Nephron (organoid): ENCODE data around the gene CYP1B1.
A peak's percentile ranks its signal among the peaks of the same experiment; 100 is the strongest.

Experiments used
- H3K27ac Mint-ChIP-seq, 3 experiments: 2 replicates each; pipeline ENCODE4 v1.8.0; 2020; ENCODE audit warnings: mixed read lengths in 3 of 3, mild to moderate bottlenecking in 2 of 3, moderate library complexity in 1 of 3
- H3K27me3 Mint-ChIP-seq: 2 replicates; pipeline ENCODE4 v1.8.0; 2021; ENCODE audit warnings: low read depth, mild to moderate bottlenecking, moderate library complexity, mixed read lengths
- H3K36me3 Mint-ChIP-seq: 2 replicates; pipeline ENCODE4 v1.8.0; 2020; ENCODE audit warnings: low read depth, mixed read lengths
- H3K4me1 Mint-ChIP-seq: 2 replicates; pipeline ENCODE4 v1.8.0; 2020; ENCODE audit warnings: mixed read lengths
- H3K4me3 Mint-ChIP-seq, 3 experiments: 2 replicates each; pipeline ENCODE4 v1.8.0; 2020; ENCODE audit warnings: mild to moderate bottlenecking in 3 of 3, mixed read lengths in 3 of 3, moderate library complexity in 2 of 3
- H3K9me3 Mint-ChIP-seq: 2 replicates; pipeline ENCODE4 v1.8.0; 2020; ENCODE audit warnings: mixed read lengths
- CTCF ChIP-seq, 3 experiments: fragments of 200-600 bp; sonication (generic); IDR thresholded peaks; one replicate each; pipeline ENCODE4 v1.5.0; 2021; ENCODE audit warnings: antibody characterized with exemption in 3 of 3; ENCODE audit not compliant: unreplicated experiment in 3 of 3

The CYP1B1 gene

GRCh38 chr2:38097258-38097987 is 21.5 kb upstream of the CYP1B1 start:
- Mint-ChIP-seq H3K36me3 (no peaks in the 10 kb centered on the region), H3K9me3 (peaks cover 3% of the 10 kb centered on the region), H3K27ac (peak overlapping the region; percentile 93 to 95 (median 95)), H3K27me3 (no peaks in the 10 kb centered on the region), H3K4me3 (peak overlapping the region; percentile 2 to 14 (median 5)), H3K4me1 (peaks cover 68% of the 10 kb centered on the region)
- TF ChIP-seq CTCF (IDR thresholded peaks at IDR 0.05; ENCODE audit: unreplicated experiment in 3 of 3), result no peak

- no peak for TF ChIP-seq CTCF (IDR thresholded peaks at IDR 0.05; ENCODE audit: unreplicated experiment in 3 of 3)
- Mint-ChIP-seq H3K36me3 (no peaks in the 10 kb centered on the region), H3K27ac (peak overlapping the region; percentile 93 to 95 (median 94)), H3K4me1 (peaks cover 77% of the 10 kb centered on the region), H3K27me3 (no peaks in the 10 kb centered on the region), H3K4me3 (peak overlapping the region in 2 of 3 experiments; percentile 10 to 12), H3K9me3 (peaks cover 3% of the 10 kb centered on the region)
Measured at GRCh38 chr2:38095996-38096861, 20.3 kb upstream of the CYP1B1 start.

DNA sequence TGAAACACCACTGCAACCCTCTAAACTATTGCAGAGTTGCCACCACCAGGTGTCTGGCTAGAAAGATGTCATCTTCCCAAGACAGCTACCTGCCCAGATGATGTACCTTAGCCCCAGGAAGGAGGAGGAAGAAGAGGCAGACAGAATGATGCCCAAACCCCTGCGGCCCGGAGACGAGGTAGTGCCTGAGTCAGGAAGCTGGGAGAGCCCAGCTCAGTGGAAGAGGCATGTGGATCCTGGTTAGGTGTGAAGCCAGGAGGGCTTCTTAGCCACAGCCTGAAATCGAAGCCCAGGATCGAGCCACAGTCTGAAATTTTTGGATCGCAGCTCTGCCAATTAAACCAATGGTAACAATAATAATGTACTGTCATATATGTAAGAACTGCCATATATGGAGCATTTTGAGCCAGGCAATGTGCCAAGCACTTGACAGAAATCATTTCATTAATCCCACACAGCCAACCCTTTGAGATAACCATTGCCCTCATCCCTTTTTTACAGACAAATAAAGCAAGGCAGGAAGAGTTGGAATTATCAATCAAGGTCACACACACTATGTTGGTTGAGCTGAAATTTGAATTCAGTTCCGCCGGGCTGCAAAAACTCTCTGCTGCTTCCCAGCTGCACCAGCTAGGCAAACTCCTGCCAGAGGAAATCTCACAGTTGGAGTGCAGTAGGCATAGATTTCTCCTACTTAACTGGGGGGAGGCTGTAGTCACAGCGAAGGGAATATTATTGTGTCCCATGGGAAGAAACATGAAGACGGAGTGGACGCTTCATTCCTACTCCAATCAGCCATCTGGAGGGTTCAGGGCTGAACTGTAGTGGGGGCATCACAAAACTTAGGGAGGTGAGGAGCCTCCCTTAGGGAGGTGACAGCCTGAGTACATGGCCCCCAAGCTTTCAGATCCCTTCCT is 19.4 kb upstream of the CYP1B1 start:
- peaks cover 72% of the 10 kb centered on the region for H3K4me1 Mint-ChIP-seq
- peak overlapping the region; percentile 93 to 95 (median 94) for H3K27ac Mint-ChIP-seq
- peaks cover 3% of the 10 kb centered on the region for H3K9me3 Mint-ChIP-seq
- no peaks in the 10 kb centered on the region for H3K27me3 Mint-ChIP-seq
- no peak overlapping the region for H3K4me3 Mint-ChIP-seq
- TF ChIP-seq CTCF (IDR thresholded peaks at IDR 0.05; ENCODE audit: unreplicated experiment in 3 of 3), result no peak
- H3K36me3 Mint-ChIP-seq, result no peaks in the 10 kb centered on the region

- no peak for TF ChIP-seq CTCF (IDR thresholded peaks at IDR 0.05; ENCODE audit: unreplicated experiment in 3 of 3)
- H3K9me3 Mint-ChIP-seq, result no peaks in the 10 kb centered on the region
- H3K36me3 Mint-ChIP-seq, result no peaks in the 10 kb centered on the region
- H3K4me1 Mint-ChIP-seq, result peaks cover 57% of the 10 kb centered on the region
- H3K4me3 Mint-ChIP-seq, result no peak overlapping the region
- H3K27me3 Mint-ChIP-seq, result no peaks in the 10 kb centered on the region
- H3K27ac Mint-ChIP-seq, result peak overlapping the region; percentile 67 to 85 (median 84)
Measured at GRCh38 chr2:38093527-38094165, 17.7 kb upstream of the CYP1B1 start.

GRCh38 chr2:38092196-38092902 is 16.4 kb upstream of the CYP1B1 start:
- no peaks in the 10 kb centered on the region for H3K36me3 Mint-ChIP-seq
- H3K4me3 Mint-ChIP-seq, result peak overlapping the region in 1 of 3 experiments; percentile 21
- H3K9me3 Mint-ChIP-seq, result no peaks in the 10 kb centered on the region
- H3K27ac Mint-ChIP-seq, result peak overlapping the region; percentile 67 to 84 (median 84)
- H3K4me1 Mint-ChIP-seq, result peaks cover 44% of the 10 kb centered on the region
- no peak for TF ChIP-seq CTCF (IDR thresholded peaks at IDR 0.05; ENCODE audit: unreplicated experiment in 3 of 3)
- no peaks in the 10 kb centered on the region for H3K27me3 Mint-ChIP-seq
